Suppressor macrophage treated with lipopolysaccharide for 1 hour (primary cell): ENCODE results near the gene CDK6.
A peak's percentile ranks its signal among the peaks of the same experiment; 100 is the strongest.
"Not testable (repeated sequence)": the region's sequence is repeated elsewhere in the genome, so short reads cannot be mapped to it uniquely, and the experiment has no call there.

Source experiments
- DNase-seq, 3 donors: peaks; one replicate each; pipeline ENCODE4 v3.0.0-alpha.2; 2020 to 2022

CDK6 gene

GRCh38 chr7:92615861-92616260, 220.5 kb downstream of the CDK6 start:
- DNase-seq, result no peak

GRCh38 chr7:92614660-92615174, 221.7 kb downstream of the CDK6 start:
- no peak for DNase-seq

- DNase-seq, result no peak
Measured at GRCh38 chr7:92613720-92614119, 222.7 kb downstream of the CDK6 start.

- no peak for DNase-seq
Measured at GRCh38 chr7:92613214-92613613, 223.2 kb downstream of the CDK6 start.

- DNase-seq, result no peak
Measured at GRCh38 chr7:92612501-92612900, 223.9 kb downstream of the CDK6 start.

GRCh38 chr7:92611735-92612134, 224.6 kb downstream of the CDK6 start:
- no peak for DNase-seq

GRCh38 chr7:92609921-92610518, 226.4 kb downstream of the CDK6 start:
- DNase-seq, result peak in 1 of 3 donors; percentile 39

- no peak for DNase-seq
Measured at GRCh38 chr7:92608380-92609322, 227.7 kb downstream of the CDK6 start.

GRCh38 chr7:92606985-92607384, 229.4 kb downstream of the CDK6 start:
- no peak for DNase-seq

- DNase-seq, result not testable (repeated sequence)
Measured at GRCh38 chr7:92604517-92604916, 231.9 kb downstream of the CDK6 start.

GRCh38 chr7:92603089-92603445, 233.3 kb downstream of the CDK6 start:
- no peak for DNase-seq

- no peak for DNase-seq
Measured at GRCh38 chr7:92602352-92603088, 233.9 kb downstream of the CDK6 start.

- DNase-seq, result no peak
Measured at GRCh38 chr7:92598310-92598981, 237.9 kb downstream of the CDK6 start.

- DNase-seq, result no peak
Measured at GRCh38 chr7:92595281-92595680, 241.1 kb downstream of the CDK6 start.

GRCh38 chr7:92594746-92595145, 241.6 kb downstream of the CDK6 start:
- no peak for DNase-seq

- no peak for DNase-seq
Measured at GRCh38 chr7:92590711-92591310, 245.6 kb downstream of the CDK6 start.

GRCh38 chr7:92589056-92589455, 247.3 kb downstream of the CDK6 start:
- DNase-seq, result no peak

GRCh38 chr7:92588561-92588960, 247.8 kb downstream of the CDK6 start:
- peak; percentile 12 to 24 (median 23) for DNase-seq

- no peak for DNase-seq
Measured at GRCh38 chr7:92586841-92587240, 249.5 kb downstream of the CDK6 start.

GRCh38 chr7:92586403-92586802, 250.0 kb downstream of the CDK6 start:
- peak in 2 of 3 donors; percentile 38 to 39 for DNase-seq

- DNase-seq, result no peak
Measured at GRCh38 chr7:92584953-92585352, 251.4 kb downstream of the CDK6 start.

GRCh38 chr7:92582948-92583347, 253.4 kb downstream of the CDK6 start:
- DNase-seq, result no peak
